NCI-H510A treated with DMSO at 0.1 percent for 48 hours (cell line): ENCODE data around the gene COL2A1.

Experiments
- DNase-seq: peaks from one replicate; lab custom pipeline; 2025; lab: John Stamatoyannopoulos, UW

COL2A1 gene

GRCh38 chr12:47989666-47990065 lies 14.6 kb downstream of the COL2A1 start:
- DNase-seq: no peak

GRCh38 chr12:47989023-47989417 lies 15.3 kb downstream of the COL2A1 start:
- DNase-seq: no peak

- no peak for DNase-seq
Observed at GRCh38 chr12:47988073-47989022, 15.9 kb downstream of the COL2A1 start.

GRCh38 chr12:47987411-47988072 lies 16.7 kb downstream of the COL2A1 start:
- no peak for DNase-seq

GRCh38 chr12:47986832-47987231 lies 17.4 kb downstream of the COL2A1 start:
- DNase-seq: no peak

- DNase-seq: no peak
Observed at GRCh38 chr12:47986291-47986660, 18.0 kb downstream of the COL2A1 start.

- no peak for DNase-seq
Observed at GRCh38 chr12:47985596-47986290, 18.5 kb downstream of the COL2A1 start.

- DNase-seq: no peak
Observed at GRCh38 chr12:47984331-47984801, 19.9 kb downstream of the COL2A1 start.

- DNase-seq: no peak
Observed at GRCh38 chr12:47983541-47984115, 20.6 kb downstream of the COL2A1 start.

GRCh38 chr12:47982770-47983169 lies 21.5 kb downstream of the COL2A1 start:
- no peak for DNase-seq

GRCh38 chr12:47982311-47982710 lies 22.0 kb downstream of the COL2A1 start:
- no peak for DNase-seq

- no peak for DNase-seq
Observed at GRCh38 chr12:47981496-47982260, 22.6 kb downstream of the COL2A1 start.

- DNase-seq: no peak
Observed at GRCh38 chr12:47980779-47981495, 23.3 kb downstream of the COL2A1 start.

- DNase-seq: no peak
Observed at GRCh38 chr12:47980197-47980596, 24.1 kb downstream of the COL2A1 start.

- no peak for DNase-seq
Observed at GRCh38 chr12:47979686-47980085, 24.6 kb downstream of the COL2A1 start.

- no peak for DNase-seq
Observed at GRCh38 chr12:47979166-47979565, 25.1 kb downstream of the COL2A1 start.

GRCh38 chr12:47978598-47978873 lies 25.7 kb downstream of the COL2A1 start:
- DNase-seq: no peak

- no peak for DNase-seq
Observed at GRCh38 chr12:47977772-47978597, 26.3 kb downstream of the COL2A1 start.

- DNase-seq: no peak
Observed at GRCh38 chr12:47977046-47977771, 27.1 kb downstream of the COL2A1 start.
